Left lobe of liver (tissue), 2 donors: ENCODE results near the gene CELSR1. TPM values are rescaled to one million over a fixed set of nuclear protein-coding genes. Genes with fewer than 3 reads are reported as not detected.

ENCODE experiments used
- ATAC-seq: fragments of 200-7000 bp; cut with Tn5 transposase; one replicate; pipeline ENCODE4 v1.9.1; 2020; ENCODE audit warnings: mild to moderate bottlenecking, moderate library complexity
- DNase-seq: peaks from one replicate; pipeline ENCODE4 v3.0.0-alpha.2; 2020; ENCODE audit warnings: low spot score
- total RNA-seq: library from RNA; stranded (reverse); gene quantifications from one replicate; pipeline ENCODE4 v1.2.1, GENCODE V29; 2021
- donor health status: DM: no; HTN: no; CAD: no; lungs with moderate emphysema.
- donor health status: DM: no; HTN: yes; CAD: no.

The CELSR1 gene
- total RNA-seq, 1 donor from 2014 or later = 8.4 TPM

GRCh38 chr22:46340676-46341075 is 196.7 kb downstream of the CELSR1 start:
- ATAC-seq = no peak
- DNase-seq = no peak

- DNase-seq = no peak
- ATAC-seq = no peak
These were observed 197.5 kb downstream of the CELSR1 start for GRCh38 chr22:46339956-46340355.

GRCh38 chr22:46338636-46339035 is 198.8 kb downstream of the CELSR1 start:
- ATAC-seq (no peak), DNase-seq (no peak)

GRCh38 chr22:46337870-46338269 is 199.6 kb downstream of the CELSR1 start:
- DNase-seq = no peak
- ATAC-seq = no peak

DNA sequence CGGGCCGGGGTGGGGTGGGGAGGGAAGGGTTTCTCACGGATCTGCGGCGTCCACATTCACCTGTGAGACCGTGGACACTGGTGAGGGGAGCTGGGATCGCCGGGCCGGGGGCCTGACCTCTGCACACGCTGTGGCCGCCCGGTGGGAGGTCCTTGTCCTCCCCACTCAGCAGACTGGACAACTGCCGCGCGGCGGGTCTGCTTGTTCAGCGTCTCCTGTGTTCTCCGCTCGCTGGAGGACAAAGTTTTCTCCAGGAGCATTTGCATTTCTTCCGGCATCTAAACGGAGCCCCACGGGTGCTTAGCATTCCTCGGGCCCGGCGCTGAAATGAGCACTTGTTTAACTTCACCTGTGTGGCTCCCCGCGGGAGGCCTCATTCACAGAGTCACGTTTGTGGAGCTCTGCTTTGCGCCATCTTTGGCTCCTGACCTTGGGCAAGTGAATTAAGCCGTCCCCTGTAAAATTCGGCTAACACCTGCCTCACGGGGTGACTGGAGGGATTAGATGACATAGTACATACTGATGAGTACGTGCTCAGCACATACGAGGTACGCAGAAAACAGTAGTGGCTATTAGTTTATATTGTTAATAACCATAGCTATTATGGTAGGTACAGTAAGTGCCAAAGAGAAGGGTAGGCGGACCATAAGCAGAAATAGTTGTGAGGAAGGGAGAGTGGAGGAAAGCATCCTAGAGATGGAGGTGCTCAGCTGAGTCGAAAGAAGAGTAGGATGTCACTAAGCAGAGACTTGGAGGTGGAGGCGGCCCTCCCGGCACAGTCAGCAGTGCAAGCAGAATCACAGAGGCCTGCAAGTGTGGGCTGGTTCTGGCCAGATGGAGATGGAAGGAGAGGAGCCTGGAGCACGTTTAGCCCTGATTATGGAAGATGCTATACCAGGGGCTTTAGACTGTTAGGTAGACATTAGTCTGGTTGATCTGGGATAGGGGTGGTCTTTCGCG is 201.0 kb downstream of the CELSR1 start:
- peak; percentile 71 for ATAC-seq
- DNase-seq = no peak

DNA sequence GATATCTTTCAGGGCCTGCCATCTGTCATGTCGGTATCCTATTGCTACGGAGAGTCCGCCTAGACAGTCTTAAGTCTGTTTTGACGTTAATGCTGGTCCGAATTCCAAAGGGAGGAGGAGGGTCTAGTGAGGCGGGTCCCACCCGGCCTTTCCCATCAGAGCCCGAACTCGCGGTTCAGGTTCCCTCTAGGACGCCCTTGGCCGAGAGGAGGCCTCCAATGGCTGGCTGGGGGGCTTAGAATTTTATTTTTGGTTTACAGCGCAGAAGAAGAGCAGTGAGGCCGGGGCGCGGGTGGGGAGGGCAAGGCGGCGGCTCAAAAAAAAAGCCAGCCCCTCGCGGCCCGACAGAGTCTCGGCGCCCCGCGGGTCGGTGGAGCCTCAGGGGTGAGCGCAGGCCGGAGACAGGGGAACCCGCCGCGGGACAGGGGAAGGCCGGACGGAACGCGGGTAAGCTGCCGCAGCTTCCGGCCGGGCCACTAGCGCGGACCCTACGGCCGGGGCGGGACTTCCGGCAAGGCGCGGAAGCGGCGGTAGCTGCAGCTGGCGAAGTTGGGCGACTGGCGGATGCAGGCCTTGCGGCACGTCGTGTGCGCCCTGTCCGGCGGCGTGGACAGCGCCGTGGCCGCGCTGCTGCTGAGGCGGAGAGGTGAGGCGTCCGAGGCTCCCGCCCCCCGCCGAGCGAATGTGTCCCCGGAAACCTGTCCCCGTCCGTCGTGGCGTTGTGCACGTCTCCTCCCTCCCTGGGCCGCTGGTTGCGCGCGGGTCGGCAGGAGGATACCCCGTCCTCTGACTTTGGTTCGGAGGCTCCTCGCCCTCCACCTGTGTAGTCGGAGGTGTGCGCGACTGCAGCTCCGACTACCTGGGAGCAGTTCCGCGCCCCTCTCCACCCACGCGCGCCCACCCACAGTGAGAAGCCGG is 202.0 kb downstream of the CELSR1 start, which contains the start of gene TRMU:
TSS of gene TRMU (plus strand) at position 514 of the 918 bp plus-strand sequence. CDS start at position 565, 51 bp downstream.
- DNase-seq (peak; percentile 85), ATAC-seq (peak; percentile 94)

- DNase-seq (no peak), ATAC-seq (no peak)
These were observed 205.9 kb downstream of the CELSR1 start for GRCh38 chr22:46331496-46331895.

DNA sequence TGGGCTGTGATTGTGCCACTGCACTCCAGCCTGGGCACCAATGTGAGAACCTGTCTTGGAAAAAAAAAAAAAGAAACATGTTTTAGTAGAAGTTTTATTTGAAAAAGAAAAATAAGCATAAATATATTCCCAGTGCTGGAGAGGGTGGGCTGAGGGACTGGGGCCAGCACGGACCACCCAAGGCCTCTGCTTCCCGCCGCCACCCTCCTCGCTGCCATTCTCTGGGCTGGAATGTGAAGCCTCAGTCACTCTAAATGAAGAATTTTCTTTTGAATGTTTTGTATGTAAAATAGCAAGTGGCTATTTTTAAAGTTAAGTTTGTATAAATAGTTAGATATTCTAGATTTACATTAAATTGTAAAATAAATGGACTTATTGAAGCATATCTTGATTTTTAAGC is 207.0 kb downstream of the CELSR1 start:
- ATAC-seq (no peak), DNase-seq (no peak)

DNA sequence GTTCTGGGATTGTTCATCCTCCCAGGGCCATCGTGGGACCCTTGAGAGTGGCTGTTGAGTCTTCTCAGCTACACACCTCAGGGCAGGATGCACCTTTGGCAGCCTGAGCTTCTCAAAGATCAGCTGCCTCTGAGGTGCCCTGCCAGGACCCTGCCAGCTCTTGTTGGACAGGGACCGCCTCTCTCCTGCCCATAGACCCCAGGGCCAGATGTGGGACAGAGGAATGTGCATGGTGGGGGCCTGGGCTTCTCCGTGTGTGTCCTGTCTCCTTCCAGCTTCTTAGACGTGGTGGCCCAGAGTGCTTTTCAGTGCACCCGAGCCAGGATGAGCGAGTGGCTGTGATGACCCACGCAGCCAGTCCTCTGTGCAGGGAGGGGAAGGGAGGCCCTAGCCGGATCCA is 207.8 kb downstream of the CELSR1 start:
- no peak for DNase-seq
- ATAC-seq = no peak

DNA sequence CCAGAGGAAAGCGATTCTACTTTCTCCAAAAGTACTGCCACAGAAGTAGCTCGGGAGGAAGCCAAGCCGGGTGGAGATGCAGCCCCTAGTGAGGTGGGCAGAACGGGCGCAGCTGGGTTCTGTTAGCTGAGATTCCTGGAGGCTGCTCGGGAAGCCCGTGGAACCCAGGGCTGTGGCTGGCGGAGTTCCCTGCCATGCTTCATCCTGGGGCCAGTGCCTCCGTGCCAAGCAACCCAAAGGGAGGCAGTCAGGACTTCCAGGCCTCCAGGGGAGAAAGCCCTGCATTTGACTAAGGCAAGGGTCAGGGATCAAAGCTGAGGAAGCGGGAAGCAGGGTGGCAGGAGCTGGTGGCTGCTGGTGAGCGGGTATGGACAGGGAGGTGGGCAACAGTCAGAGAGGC is 208.6 kb downstream of the CELSR1 start:
- DNase-seq (no peak), ATAC-seq (no peak)

DNA sequence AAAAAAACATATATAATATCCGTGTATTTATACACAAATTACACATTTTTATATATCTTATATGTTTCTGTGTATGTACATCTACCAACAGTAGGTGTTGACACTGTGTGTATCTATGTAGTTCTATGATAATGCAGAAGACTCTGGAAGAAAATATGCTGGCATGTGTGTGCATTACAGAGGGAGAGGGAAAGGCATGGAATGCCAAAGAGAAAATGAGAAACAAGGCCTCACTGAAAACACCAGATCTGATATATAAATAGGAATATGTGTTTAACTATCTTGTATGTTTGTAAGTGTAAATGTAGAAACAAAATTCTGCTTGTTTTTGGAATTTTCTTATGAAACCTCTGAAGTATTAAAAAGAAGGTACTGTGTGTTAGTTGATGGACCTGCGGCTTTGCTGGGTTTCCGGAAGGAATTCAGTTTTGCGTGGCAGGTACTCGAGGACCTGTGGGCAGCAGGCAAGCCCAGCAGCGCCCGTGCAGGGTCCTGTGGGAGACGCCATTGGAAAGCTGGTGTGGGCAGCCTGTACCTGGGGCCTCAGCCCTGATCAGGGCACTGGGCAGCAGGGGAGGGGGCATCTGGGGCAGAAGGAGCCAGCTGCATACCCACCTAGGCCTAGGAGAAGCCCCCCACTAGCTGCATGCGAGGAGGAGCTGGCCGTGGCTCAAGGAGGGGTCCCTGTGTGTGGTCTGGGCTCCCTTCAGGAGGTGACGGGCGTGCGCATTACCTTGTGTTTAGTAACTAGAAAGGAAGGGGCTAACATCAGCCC is 209.5 kb downstream of the CELSR1 start:
- DNase-seq = no peak

GRCh38 chr22:46326066-46326680 is 211.2 kb downstream of the CELSR1 start:
- no peak for ATAC-seq
- DNase-seq = no peak

More for the DNA sequence above, 209.5 kb downstream of the CELSR1 start:
- no peak for ATAC-seq

- ATAC-seq = no peak
These were observed 214.3 kb downstream of the CELSR1 start for GRCh38 chr22:46323162-46323561.

DNA sequence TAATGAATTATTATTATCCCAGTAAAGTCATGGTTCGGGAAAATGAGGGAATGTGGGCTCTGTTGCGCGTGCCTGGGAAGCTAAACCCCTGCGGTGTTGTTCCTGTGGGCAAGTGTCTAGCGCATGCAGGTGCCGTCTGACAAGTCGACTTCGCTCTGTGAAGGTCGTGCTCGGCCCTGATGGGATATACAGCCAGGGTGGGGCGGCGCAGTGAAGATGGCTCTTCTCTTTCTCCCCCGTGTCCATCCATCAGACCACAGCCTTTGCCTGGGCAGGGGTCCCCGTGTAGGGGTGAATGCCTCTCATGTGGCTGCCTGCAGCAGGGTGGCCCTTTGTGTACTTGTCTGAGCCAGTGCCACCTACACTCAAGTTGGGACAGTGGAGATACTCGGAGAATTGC is 214.7 kb downstream of the CELSR1 start:
- no peak for ATAC-seq
- DNase-seq = no peak

More at GRCh38 chr22:46323162-46323561, 214.3 kb downstream of the CELSR1 start:
- no peak for DNase-seq

GRCh38 chr22:46320716-46321386 is 216.6 kb downstream of the CELSR1 start:
- no peak for ATAC-seq
- no peak for DNase-seq

DNA sequence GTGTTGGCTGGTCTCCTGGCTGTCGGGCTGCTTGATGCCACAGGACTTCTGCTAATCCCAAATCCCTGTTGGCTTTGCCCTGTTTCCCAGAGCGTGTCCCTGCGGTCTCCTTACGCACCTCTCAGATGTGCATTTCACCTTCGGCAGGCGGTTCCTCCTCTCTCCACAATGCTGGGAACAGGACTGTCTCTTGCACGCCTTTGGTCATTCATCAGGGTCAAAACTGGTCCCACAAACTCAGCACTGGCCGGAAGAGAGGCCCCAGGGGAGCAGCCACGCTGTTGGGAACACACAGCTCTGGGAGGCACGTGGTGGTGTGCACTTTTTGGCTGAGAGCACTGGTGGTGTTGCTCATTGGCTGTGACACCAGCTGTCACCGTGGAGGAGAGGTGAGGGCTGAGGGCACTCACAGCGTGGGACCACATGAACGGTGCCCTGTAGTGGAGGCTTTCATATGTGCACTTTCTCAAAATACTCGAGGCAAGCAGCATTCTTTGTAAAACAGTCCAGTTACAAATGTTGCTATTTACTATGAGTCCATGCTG is 217.2 kb downstream of the CELSR1 start:
- DNase-seq (no peak), ATAC-seq (no peak)

DNA sequence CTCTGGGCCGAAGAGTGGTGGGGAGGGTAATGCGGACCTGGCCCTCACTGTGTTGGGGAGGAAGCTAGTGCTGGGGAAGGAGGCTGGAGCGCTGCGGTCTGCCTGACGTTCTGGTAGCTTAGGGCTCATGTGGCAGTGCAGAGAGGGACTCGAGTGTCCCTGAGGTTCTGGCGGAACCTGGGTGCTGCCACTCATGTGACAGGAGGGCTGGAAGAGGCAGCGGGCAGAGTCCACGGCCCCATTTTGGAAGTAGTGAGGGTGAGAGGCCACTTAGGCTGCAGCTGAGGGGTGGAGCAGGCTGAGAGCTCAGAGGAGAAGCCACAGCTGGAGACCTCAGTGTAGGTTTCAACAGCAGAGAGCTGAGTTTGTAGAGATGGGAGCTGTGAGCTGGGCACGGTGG is 218.1 kb downstream of the CELSR1 start:
- no peak for ATAC-seq
- DNase-seq = no peak

- ATAC-seq (no peak), DNase-seq (no peak)
These were observed 218.8 kb downstream of the CELSR1 start for GRCh38 chr22:46318576-46318975.

GRCh38 chr22:46317646-46318045 is 219.8 kb downstream of the CELSR1 start:
- no peak for ATAC-seq
- DNase-seq = no peak
